Mononuclear cell (primary cell): ENCODE measurements around the gene JOSD2. TPM values are rescaled to one million over a fixed set of nuclear protein-coding genes. Genes with fewer than 3 reads are reported as not detected.

Source experiments
- H3K27me3 ChIP-seq: 2 replicates; pipeline ENCODE4 v1.6.0; 2011; ENCODE audit warnings: low read length, control low read depth; ENCODE audit not compliant: insufficient read depth
- H3K4me1 ChIP-seq: 2 replicates; pipeline ENCODE4 v1.5.1; 2011; ENCODE audit warnings: mild to moderate bottlenecking, low read length, control low read depth; ENCODE audit not compliant: insufficient read depth
- H3K4me3 ChIP-seq: 2 replicates; pipeline ENCODE4 v1.5.1; 2011; ENCODE audit warnings: mild to moderate bottlenecking, low read length, moderate library complexity
- H3K9me3 ChIP-seq: 2 replicates; pipeline ENCODE4 v1.5.1; 2011; ENCODE audit warnings: low read depth, mild to moderate bottlenecking, control low read depth, low read length
- total RNA-seq: library from RNA; depleted of rRNA; stranded (reverse); fragments of >200 nt; gene quantifications from one replicate; pipeline ENCODE4 v1.2.3, GENCODE V29; 2012

JOSD2 gene, protein sequence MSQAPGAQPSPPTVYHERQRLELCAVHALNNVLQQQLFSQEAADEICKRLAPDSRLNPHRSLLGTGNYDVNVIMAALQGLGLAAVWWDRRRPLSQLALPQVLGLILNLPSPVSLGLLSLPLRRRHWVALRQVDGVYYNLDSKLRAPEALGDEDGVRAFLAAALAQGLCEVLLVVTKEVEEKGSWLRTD
- total RNA-seq = 8.4 TPM

DNA sequence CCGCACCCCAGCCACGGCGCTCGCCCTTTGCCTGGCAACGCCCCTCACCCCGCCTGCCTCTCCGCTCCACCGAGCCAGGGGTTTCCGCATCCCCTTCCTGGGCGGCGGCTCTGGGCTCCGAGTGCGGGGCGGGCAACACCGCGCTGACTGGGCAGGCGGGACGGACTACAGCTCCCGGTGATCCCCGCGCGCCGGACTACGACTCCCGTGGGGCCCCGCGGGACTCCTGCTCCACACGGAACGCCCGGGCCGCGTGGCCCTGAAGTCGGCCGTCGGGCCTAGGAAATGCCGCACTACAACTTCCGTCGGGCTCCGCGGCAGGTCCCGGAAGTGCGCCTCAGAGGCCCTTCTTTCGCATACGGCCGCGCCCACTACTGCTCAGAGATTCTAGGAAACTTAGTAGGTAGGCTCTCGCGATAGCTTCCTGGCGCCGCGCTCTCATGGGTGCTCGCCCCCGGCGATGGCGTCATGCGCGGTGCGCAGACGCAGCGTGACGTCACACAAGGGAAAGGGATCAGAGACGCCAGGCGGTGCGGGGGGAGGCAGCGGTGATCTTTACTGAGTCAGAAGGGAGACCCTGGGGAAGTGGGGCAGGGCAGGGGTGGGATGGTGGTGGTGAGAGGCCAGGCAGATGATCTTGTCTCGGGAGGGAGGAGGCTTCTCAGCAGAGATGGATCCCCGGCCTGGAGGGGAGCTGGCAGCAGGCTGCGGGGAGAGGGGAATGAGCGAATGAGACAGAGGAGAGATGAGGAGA lies at the start of gene JOSD2:
JOSD2 (minus strand) TSS at position 123 of the 754 bp plus-strand sequence. CDS start 760 bp downstream, outside the sequence.
- peak within 1 kb of the TSS; percentile 56 for H3K4me3 ChIP-seq
- H3K4me1 ChIP-seq = peaks cover 10% of the 10 kb centered on the region
- no peaks in the 10 kb centered on the region for H3K27me3 ChIP-seq
- H3K9me3 ChIP-seq = no peaks in the 10 kb centered on the region

DNA sequence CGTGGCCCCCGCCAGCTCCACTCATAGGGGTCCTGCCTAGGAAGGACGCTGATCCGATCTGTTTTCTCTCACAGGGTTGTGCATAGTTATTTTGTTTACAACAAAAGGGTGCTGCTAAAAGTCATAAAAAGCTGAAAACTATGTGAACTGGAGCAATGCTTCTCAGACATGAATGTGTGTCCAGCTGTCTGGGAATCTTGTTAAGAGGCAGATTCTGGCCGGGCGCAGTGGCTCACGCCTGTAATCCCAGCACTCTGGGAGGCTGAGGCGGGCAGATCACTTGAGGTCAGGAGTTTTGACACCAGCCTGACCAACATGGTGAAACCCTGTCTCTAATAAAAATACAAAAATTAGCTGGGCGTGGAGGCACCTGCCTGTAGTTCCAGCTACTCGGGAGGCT lies 48.6 kb upstream of the JOSD2 start:
- Histone ChIP-seq H3K4me1 (no peaks in the 10 kb centered on the region), H3K9me3 (no peaks in the 10 kb centered on the region), H3K4me3 (no peak overlapping the region), H3K27me3 (peaks cover 8% of the 10 kb centered on the region)

DNA sequence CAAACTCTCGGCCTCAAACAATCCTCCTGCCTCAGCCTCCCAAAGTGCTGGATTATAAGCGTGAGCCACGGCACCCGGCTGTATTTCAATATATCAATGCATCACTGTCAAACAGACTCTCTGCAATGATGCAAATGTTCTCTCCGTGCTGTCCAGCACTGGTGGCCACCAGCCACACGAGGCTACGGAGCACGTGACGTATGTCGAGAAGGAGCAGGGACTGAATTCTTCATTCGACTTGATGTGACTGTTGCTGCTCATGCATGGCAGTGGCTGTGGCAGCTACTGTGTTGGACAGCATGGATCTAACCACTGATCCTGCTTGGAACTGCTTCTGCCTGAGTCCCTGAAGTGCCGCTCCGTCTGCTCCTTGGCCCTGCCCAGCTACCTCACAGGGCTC lies 47.5 kb upstream of the JOSD2 start:
- Histone ChIP-seq H3K27me3 (peaks cover 8% of the 10 kb centered on the region), H3K4me3 (no peak overlapping the region), H3K4me1 (no peaks in the 10 kb centered on the region), H3K9me3 (no peaks in the 10 kb centered on the region)

DNA sequence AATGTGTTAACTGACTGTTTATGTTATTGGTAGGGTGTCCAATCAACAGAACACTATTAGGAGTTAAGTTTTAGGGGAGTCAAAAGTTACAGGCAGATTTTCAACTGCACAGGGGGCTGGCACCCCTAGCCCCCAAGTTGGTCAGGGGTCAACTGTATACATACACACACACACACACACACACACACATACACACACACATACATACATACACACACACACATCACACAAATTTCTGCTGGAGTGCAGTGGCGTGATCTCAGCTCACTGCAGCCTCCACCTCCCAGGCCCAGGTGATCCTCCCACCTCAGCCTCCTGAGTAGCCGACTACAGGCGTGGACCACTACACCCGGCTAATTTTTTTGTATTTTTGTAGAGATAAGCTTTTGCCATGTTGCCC lies 47.0 kb upstream of the JOSD2 start:
- Histone ChIP-seq H3K9me3 (no peaks in the 10 kb centered on the region), H3K4me3 (no peak overlapping the region), H3K27me3 (peaks cover 8% of the 10 kb centered on the region), H3K4me1 (no peaks in the 10 kb centered on the region)

DNA sequence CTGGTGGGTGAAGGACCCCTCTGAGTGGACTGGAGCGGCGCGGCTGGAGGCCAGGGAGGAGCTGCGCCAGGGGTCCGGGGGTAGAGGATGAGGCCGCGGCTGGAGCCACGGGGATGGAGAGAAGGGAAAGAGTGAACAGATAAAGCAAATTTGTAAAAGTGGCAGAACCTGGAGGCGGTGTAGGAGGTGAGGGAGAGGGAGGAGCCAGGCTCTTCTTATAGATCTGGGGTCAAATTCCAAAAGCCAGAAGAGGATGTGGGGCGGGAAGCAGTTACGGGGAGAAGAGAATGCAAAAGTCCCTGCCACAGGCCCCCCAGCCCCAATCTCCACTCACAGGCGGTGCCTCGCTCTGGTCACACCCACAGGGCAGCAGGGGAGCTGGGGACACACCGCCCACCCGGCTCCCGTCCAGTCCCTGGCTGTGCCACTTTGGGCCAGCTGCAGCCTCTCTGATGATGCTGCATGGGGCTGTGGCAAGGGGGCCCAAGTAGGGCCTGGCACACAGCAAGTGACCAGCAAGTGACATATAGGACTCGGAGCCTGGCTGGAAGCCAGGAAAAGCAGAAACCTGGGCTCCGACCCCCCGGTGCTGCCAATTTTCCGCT lies 46.1 kb upstream of the JOSD2 start:
- H3K4me1 ChIP-seq = no peaks in the 10 kb centered on the region
- H3K4me3 ChIP-seq = no peak overlapping the region
- no peaks in the 10 kb centered on the region for H3K9me3 ChIP-seq
- peaks cover 8% of the 10 kb centered on the region for H3K27me3 ChIP-seq

DNA sequence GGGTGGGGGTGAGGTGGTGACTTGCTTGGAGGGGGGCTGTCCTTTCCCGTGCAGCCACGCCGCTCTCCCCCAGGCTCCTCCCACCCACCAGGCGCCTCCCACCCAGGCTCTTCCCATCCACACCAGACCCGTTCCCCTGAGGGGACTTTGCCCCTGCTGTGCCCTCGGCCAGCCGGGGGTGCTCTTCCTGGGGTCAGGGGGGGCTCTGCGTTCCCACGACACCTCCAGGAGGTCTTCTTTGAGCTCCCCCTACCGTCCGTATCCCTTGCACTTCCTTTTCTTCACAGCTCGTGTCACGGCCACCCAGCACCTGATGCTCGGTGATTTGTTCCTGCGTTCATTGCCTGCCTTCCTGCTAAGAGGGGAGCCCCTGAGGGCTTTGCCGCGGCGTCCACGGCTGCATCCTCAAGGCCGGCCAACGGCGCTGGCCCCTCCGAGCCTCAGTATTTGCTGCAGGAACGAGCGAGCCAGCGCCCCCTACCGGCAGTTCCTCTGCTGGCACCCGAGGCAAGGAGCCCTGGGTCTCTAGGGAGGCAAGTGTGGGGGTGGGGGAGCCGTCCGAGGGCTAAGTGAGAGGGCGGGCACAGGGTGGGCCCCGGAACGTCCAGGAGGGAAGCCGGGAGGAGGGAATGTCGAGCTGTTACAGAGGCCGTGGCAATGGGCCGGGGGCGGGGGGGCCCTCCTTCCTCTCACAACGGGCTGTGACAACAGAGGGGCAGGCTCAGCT lies 45.5 kb upstream of the JOSD2 start:
- no peak overlapping the region for H3K4me3 ChIP-seq

DNA sequence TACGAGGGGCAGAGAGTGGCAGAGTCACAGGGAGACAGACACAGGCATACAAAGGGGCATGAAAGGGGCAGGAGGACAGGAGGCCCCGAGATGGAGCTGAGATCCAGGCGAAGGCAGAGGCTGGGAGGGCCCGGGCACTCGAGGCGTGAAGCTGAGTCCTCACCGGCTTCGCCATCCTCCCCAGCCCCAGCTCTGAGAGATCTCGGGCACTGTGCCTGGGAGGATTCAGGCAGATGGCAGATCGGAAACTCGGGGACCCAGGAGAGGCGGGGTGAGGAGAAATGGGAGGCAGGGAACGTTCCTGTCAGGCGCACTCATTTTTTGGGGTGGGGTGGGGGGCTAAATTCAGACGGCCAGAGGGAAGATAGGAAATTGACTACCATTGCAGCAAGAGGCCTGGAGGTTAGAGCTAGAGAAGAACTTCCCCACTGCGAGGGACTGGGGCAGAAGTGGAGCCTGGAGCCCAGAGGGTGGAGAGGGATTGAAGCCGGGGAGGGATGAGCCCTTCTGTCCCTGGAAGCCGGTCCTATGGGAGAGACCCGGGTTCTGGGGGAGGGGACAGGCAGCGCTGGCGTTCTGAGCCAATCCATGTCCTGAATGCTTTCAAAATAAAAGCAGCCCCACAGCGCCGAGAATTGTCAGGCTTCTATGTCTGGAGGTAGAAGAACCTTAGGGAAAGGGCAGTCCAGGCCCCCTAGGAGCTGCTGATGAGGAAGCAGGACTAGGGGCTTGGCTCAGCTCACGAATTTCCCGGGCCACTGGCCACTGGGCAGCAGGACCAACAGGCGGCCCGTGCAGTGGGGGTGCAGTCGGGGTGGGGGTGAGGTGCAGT lies 44.7 kb upstream of the JOSD2 start:
- no peaks in the 10 kb centered on the region for H3K4me1 ChIP-seq
- no peak overlapping the region for H3K4me3 ChIP-seq
- H3K9me3 ChIP-seq = no peaks in the 10 kb centered on the region
- H3K27me3 ChIP-seq = peaks cover 8% of the 10 kb centered on the region

More for the DNA sequence above, 45.5 kb upstream of the JOSD2 start:
- H3K27me3 ChIP-seq = peaks cover 8% of the 10 kb centered on the region
- no peaks in the 10 kb centered on the region for H3K4me1 ChIP-seq
- no peaks in the 10 kb centered on the region for H3K9me3 ChIP-seq

DNA sequence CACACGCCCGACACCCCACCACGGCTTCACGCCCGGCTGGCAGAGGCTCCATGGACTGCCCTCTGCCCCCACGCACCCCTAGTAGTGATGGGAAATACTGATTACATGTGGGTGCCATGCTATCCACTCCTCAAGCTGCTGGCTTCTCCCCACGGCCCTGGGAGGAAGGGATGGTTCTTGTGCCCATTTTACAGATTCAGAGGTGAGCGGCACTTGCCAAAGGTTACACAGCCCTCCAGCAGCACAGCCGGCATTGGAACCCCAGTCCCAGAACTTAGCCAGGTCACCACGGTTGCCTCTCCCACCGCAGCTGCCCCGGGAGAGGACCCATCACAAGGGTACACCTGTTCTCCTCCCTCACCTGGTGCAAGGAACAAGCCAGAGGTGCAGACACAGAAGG lies 44.0 kb upstream of the JOSD2 start:
- Histone ChIP-seq H3K9me3 (no peaks in the 10 kb centered on the region), H3K4me3 (no peak overlapping the region), H3K4me1 (no peaks in the 10 kb centered on the region), H3K27me3 (peaks cover 8% of the 10 kb centered on the region)

DNA sequence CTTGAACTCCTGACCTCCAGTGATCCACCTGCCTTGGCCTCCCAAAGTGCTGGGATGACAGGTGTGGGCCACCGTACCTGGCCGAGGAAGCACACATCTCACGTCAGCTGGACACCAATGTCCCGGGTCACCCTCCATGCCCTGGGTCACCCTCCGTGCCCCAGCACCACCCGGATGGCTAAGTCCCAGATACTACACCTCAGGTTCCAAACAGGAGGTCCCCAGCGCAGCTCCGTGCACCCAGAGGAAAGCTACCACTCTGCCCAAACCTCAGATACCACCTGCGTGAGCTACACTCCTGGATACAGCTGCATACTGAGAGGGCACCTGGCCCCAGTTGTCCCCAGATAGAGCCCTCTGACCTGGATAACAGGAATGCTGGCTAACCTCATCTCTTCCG lies 43.2 kb upstream of the JOSD2 start:
- Histone ChIP-seq H3K4me1 (no peaks in the 10 kb centered on the region), H3K27me3 (peaks cover 8% of the 10 kb centered on the region), H3K4me3 (no peak overlapping the region)

DNA sequence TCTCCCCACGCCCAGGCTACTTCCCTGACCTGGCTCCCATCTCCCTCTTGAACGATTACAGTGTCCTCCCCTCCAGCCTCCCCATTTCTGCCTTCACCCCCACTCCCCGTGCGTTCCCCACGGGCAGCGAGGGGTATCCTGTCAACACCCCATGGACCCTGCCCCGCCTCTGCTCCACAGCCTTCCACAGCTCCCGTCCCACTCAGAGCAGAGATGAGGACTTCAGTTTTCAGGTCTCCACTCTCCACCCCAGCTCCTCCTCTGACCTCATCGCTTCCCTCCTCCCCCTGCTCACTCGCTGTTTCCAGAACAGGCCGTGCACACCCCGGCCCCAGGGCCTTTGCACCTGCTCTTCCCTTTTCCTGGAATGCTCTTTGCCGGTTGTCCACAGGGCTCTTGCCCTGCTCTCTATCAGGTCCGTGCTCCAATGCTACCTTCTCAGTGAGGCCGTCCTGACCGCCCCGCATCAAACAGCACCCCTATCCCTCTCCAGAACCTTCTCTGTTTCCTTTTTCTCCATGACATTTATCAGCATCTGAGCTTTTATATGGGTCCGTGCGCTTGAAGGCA lies 42.2 kb upstream of the JOSD2 start:
- Histone ChIP-seq H3K9me3 (no peaks in the 10 kb centered on the region), H3K27me3 (peaks cover 8% of the 10 kb centered on the region)

More for the DNA sequence above, 43.2 kb upstream of the JOSD2 start:
- no peaks in the 10 kb centered on the region for H3K9me3 ChIP-seq

DNA sequence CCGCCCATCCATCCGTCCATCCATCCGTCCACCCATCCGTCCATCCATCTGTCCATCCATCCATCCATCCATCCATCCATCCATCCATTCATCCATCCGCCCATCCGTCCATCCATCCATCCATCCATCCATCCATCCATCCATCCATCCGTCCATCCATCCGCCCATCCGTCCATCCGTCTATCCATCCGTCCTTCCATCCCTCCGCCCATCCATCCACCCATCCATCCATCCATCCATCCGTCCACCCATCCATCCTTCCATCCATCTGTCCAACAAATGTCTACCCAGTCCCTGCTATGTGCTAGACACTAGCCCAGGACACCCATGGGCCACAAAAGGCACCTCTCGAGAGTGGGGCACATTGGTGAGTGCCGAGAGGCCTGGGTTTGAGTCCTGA lies 41.5 kb upstream of the JOSD2 start:
- H3K4me1 ChIP-seq = no peaks in the 10 kb centered on the region
- peaks cover 8% of the 10 kb centered on the region for H3K27me3 ChIP-seq
- no peak overlapping the region for H3K4me3 ChIP-seq
- H3K9me3 ChIP-seq = no peaks in the 10 kb centered on the region

More for the DNA sequence above, 42.2 kb upstream of the JOSD2 start:
- Histone ChIP-seq H3K4me3 (no peak overlapping the region), H3K4me1 (no peaks in the 10 kb centered on the region)

DNA sequence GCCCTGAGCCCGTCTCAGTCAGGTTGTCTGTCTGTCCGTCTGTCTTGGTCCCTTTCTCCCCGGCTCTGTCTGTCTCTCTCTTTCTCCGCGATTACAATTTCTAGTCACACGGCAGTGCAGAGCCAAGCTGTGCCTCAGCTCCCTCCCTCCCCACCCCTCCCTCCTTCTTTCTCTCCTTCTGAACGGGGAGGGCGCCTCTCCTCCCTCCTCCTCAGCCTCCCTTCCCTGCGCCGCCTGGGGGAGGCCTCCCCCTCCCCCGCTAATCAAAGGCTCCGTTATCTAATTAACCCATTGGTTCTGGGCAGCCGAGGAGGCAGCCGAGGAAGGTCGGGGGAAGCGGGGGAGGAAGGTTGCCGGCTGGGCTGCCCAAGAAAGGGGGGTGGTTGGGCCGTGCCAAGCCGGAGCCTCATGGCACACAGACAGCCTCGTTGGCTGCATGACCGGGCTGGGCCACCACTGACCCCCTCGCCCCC lies 40.8 kb upstream of the JOSD2 start:
- Histone ChIP-seq H3K4me3 (no peak overlapping the region), H3K9me3 (no peaks in the 10 kb centered on the region), H3K27me3 (peaks cover 3% of the 10 kb centered on the region), H3K4me1 (no peaks in the 10 kb centered on the region)

DNA sequence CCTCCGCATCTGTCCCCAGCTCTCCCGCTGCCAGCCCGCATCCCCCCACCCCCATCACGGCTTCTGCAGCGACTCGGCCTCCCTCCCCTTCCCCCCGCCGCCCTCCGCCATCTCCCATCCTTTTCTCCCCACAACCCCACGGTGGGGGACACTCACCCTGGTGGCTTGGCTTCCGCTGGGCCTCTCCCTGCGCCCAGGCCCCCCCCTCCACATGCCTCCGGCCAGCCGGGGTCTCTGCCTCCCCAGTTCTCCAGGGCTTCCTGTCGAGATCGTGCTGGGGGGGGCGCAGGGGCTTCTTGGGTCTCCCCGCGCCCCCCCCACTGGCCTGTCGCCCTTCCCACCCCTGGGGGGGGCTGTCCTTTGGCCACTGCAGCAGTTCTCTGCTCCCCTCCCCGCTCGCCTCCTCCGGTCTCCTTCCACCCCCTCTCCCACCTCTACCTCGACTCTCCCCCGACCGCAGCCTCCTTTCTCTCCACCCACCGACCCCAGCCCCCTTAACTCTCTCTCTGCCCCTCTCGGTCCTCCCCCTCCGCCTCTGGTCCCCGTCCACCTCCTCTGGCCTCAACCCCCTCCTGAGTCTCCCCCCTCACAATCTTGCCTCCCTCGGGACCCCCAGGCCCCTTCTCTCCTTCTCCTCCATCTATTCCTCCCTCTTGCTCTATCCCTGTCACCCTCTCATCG lies 40.2 kb upstream of the JOSD2 start:
- Histone ChIP-seq H3K9me3 (no peaks in the 10 kb centered on the region), H3K4me3 (no peak overlapping the region), H3K27me3 (peaks cover 3% of the 10 kb centered on the region), H3K4me1 (no peaks in the 10 kb centered on the region)

DNA sequence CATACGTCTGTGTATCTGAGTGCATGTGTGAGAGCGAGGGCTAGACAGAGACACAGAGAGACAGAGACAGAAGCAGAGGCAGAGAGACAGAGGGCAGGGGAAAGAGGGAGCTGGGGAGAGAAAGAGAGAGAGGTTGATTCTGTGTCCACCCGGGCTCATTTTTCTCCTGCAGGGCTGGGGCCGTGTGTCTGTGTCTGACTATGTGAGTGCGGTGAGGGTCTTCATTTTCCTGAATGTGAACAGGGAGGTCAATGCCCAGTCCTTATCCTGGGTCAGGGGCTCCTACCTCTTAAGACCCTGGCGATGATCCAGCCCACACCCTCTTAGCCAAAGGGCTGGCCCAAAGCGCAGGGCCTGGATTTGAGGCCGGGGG lies 39.6 kb upstream of the JOSD2 start:
- no peak overlapping the region for H3K4me3 ChIP-seq
- no peaks in the 10 kb centered on the region for H3K9me3 ChIP-seq
- no peaks in the 10 kb centered on the region for H3K27me3 ChIP-seq

More for the DNA sequence above, 39.6 kb upstream of the JOSD2 start:
- no peaks in the 10 kb centered on the region for H3K4me1 ChIP-seq
